CD4-positive, alpha-beta memory T cell (primary cell): ENCODE results near the gene PYROXD2. TPM values are rescaled to one million over a fixed set of nuclear protein-coding genes. Genes with fewer than 3 reads are reported as not detected.

ENCODE experiments used
- CTCF ChIA-PET: fragments of 350-600 bp; sonication (Branson Sonifier 250); formaldehyde crosslinking; loops from one replicate; lab custom pipeline; 2021; ENCODE audit warnings: inconsistent platforms; ENCODE audit not compliant: partially characterized antibody; lab: Charles Lee
- POLR2A ChIA-PET: fragments of 350-600 bp; sonication (Branson Sonifier 250); formaldehyde crosslinking; loops from one replicate; lab custom pipeline; 2021; ENCODE audit not compliant: partially characterized antibody; lab: Charles Lee
- DNase-seq, 5 donors: peaks; one replicate each; pipeline versions ENCODE4 v3.0.0 to v3.0.0-alpha.2; 2020 to 2022; ENCODE audit warnings: mixed read lengths in 1 of 5
- H3K27ac ChIP-seq: one replicate; pipeline ENCODE4 v1.7.0; 2013; ENCODE audit warnings: low read depth, low read length
- H3K27me3 ChIP-seq: 2 replicates; pipeline ENCODE4 v1.7.0; 2013; ENCODE audit warnings: mild to moderate bottlenecking, low read length, moderate library complexity; ENCODE audit not compliant: insufficient read depth
- H3K36me3 ChIP-seq: 2 replicates; pipeline ENCODE4 v1.7.0; 2013; ENCODE audit warnings: mild to moderate bottlenecking, low read length, moderate library complexity; ENCODE audit not compliant: insufficient read depth
- H3K4me1 ChIP-seq: 2 replicates; pipeline ENCODE4 v1.7.0; 2013; ENCODE audit warnings: mild to moderate bottlenecking, low read length, moderate library complexity; ENCODE audit not compliant: insufficient read depth
- H3K4me3 ChIP-seq, 2 donors: one replicate each; pipeline ENCODE4 v1.7.0; 2013; ENCODE audit warnings: low read length in 2 of 2, mild to moderate bottlenecking in 1 of 2
- H3K9me3 ChIP-seq, 2 donors: one replicate each; pipeline ENCODE4 v1.7.0; 2013; ENCODE audit warnings: low read length in 2 of 2, control low read depth in 1 of 2; ENCODE audit not compliant: control insufficient read depth in 1 of 2
- H3K27ac Mint-ChIP-seq, 7 donors: one replicate each; pipeline ENCODE4 v1.8.0; 2020 to 2021; ENCODE audit warnings: mixed read lengths in 7 of 7, mild to moderate bottlenecking in 6 of 7, inconsistent platforms in 3 of 7, moderate library complexity in 3 of 7
- H3K27me3 Mint-ChIP-seq, 2 donors: one replicate each; pipeline ENCODE4 v1.8.0; 2020 to 2021; ENCODE audit warnings: mixed read lengths in 2 of 2
- H3K36me3 Mint-ChIP-seq, 2 donors: one replicate each; pipeline ENCODE4 v1.8.0; 2020 to 2021; ENCODE audit warnings: mixed read lengths in 2 of 2, inconsistent platforms in 1 of 2, mild to moderate bottlenecking in 1 of 2
- H3K4me1 Mint-ChIP-seq, 4 donors: one replicate each; pipeline ENCODE4 v1.8.0; 2020 to 2021; ENCODE audit warnings: mixed read lengths in 4 of 4, mild to moderate bottlenecking in 1 of 4
- H3K4me3 Mint-ChIP-seq, 8 donors: one replicate each; pipeline ENCODE4 v1.8.0; 2020 to 2021; ENCODE audit warnings: mixed read lengths in 8 of 8, mild to moderate bottlenecking in 7 of 8, moderate library complexity in 6 of 8, inconsistent platforms in 3 of 8
- H3K9me3 Mint-ChIP-seq, 8 donors: one replicate each; pipeline ENCODE4 v1.8.0; 2020 to 2021; ENCODE audit warnings: mixed read lengths in 8 of 8, mild to moderate bottlenecking in 5 of 8, inconsistent platforms in 3 of 8, moderate library complexity in 1 of 8
- intact Hi-C: fragments of 100-400 bp; cut with micrococcal nuclease; formaldehyde crosslinking; loops from one replicate; pipeline ENCODE4 v1.15.1; 2023
- polyA plus RNA-seq, 2 donors: library from polyadenylated mRNA; unstranded; fragments of 300-500 nt; fragmentation: Illumina TruSeq; gene quantifications; one replicate each; pipeline ENCODE4 v1.2.3, GENCODE V29; 2021
- total RNA-seq, 2 experiments: library from RNA; stranded (reverse); gene quantifications; one replicate each; pipeline ENCODE4 v1.2.3, GENCODE V29; 2021

PYROXD2 gene
- total and polyA plus RNA-seq, 4 experiments from 2014 or later, result 0.98 to 36.6 (median 19.5) TPM

GRCh38 chr10:98382691-98383101 is 32.3 kb downstream of the PYROXD2 start:
- H3K36me3 ChIP-seq, result no peaks in the 10 kb centered on the region
- no peak overlapping the region for H3K27ac ChIP-seq
- Mint-ChIP-seq H3K27ac (no peak overlapping the region), H3K36me3 (peaks cover 23 to 28% of the 10 kb centered on the region in 2 donors), H3K9me3 (no peaks in the 10 kb centered on the region), H3K4me1 (peaks cover 0 to 3% (median 0%) of the 10 kb centered on the region in 4 donors), H3K27me3 (no peaks in the 10 kb centered on the region), H3K4me3 (no peak overlapping the region)
- H3K4me3 ChIP-seq, result no peak overlapping the region
- intact Hi-C loops, result no loop called here
- no peak for DNase-seq
- CTCF ChIA-PET, result no interaction called here
- no peaks in the 10 kb centered on the region for H3K9me3 ChIP-seq
- no peaks in the 10 kb centered on the region for H3K4me1 ChIP-seq
- POLR2A ChIA-PET, result no interaction called here
- no peaks in the 10 kb centered on the region for H3K27me3 ChIP-seq

- ChIA-PET POLR2A (no interaction called here), CTCF (no interaction called here)
- H3K27ac ChIP-seq, result no peak overlapping the region
- no peaks in the 10 kb centered on the region for H3K9me3 ChIP-seq
- Mint-ChIP-seq H3K4me3 (no peak overlapping the region), H3K9me3 (peaks cover 0 to 4% (median 0%) of the 10 kb centered on the region in 8 donors), H3K27ac (peak overlapping the region in 1 of 7 donors; percentile 0), H3K36me3 (peaks cover 15 to 21% of the 10 kb centered on the region in 2 donors), H3K27me3 (peaks cover 0 to 1% of the 10 kb centered on the region in 2 donors), H3K4me1 (no peaks in the 10 kb centered on the region)
- intact Hi-C loops, result no loop called here
- H3K27me3 ChIP-seq, result no peaks in the 10 kb centered on the region
- H3K4me3 ChIP-seq, result no peak overlapping the region
- H3K36me3 ChIP-seq, result no peaks in the 10 kb centered on the region
- H3K4me1 ChIP-seq, result no peaks in the 10 kb centered on the region
- DNase-seq, result no peak
These were observed 34.3 kb downstream of the PYROXD2 start for GRCh38 chr10:98380493-98381339.

- Mint-ChIP-seq H3K27ac (no peak overlapping the region), H3K4me3 (no peak overlapping the region), H3K4me1 (no peaks in the 10 kb centered on the region), H3K27me3 (peaks cover 2 to 4% of the 10 kb centered on the region in 2 donors), H3K36me3 (peaks cover 10 to 19% of the 10 kb centered on the region in 2 donors), H3K9me3 (peaks cover 0 to 5% (median 0%) of the 10 kb centered on the region in 8 donors)
- Histone ChIP-seq H3K4me1 (no peaks in the 10 kb centered on the region), H3K27me3 (no peaks in the 10 kb centered on the region), H3K4me3 (no peak overlapping the region), H3K36me3 (no peaks in the 10 kb centered on the region), H3K9me3 (no peaks in the 10 kb centered on the region), H3K27ac (no peak overlapping the region)
- no peak for DNase-seq
- POLR2A ChIA-PET, result no interaction called here
- intact Hi-C loops, result no loop called here
- CTCF ChIA-PET, result no interaction called here
These were observed 36.3 kb downstream of the PYROXD2 start for GRCh38 chr10:98378722-98379121.

GRCh38 chr10:98377536-98377935 is 37.4 kb downstream of the PYROXD2 start:
- CTCF ChIA-PET, result no interaction called here
- Mint-ChIP-seq H3K36me3 (peaks cover 7 to 11% of the 10 kb centered on the region in 2 donors), H3K4me1 (no peaks in the 10 kb centered on the region), H3K27ac (no peak overlapping the region), H3K4me3 (no peak overlapping the region), H3K9me3 (peaks cover 0 to 5% (median 0%) of the 10 kb centered on the region in 8 donors), H3K27me3 (peaks cover 2 to 4% of the 10 kb centered on the region in 2 donors)
- Histone ChIP-seq H3K27ac (no peak overlapping the region), H3K36me3 (no peaks in the 10 kb centered on the region), H3K27me3 (no peaks in the 10 kb centered on the region), H3K4me1 (no peaks in the 10 kb centered on the region), H3K4me3 (no peak overlapping the region), H3K9me3 (no peaks in the 10 kb centered on the region)
- DNase-seq, result no peak
- POLR2A ChIA-PET, result no interaction called here
- intact Hi-C loops, result no loop called here

GRCh38 chr10:98377001-98377400 is 38.0 kb downstream of the PYROXD2 start:
- H3K27ac Mint-ChIP-seq, result no peak overlapping the region
- CTCF ChIA-PET, result no interaction called here

GRCh38 chr10:98376485-98376884 is 38.5 kb downstream of the PYROXD2 start:
- Mint-ChIP-seq H3K9me3 (peaks cover 0 to 5% (median 0%) of the 10 kb centered on the region in 8 donors), H3K4me3 (peak overlapping the region in 1 of 8 donors; percentile 22), H3K4me1 (no peaks in the 10 kb centered on the region), H3K27me3 (peaks cover 4 to 5% of the 10 kb centered on the region in 2 donors), H3K27ac (no peak overlapping the region), H3K36me3 (peaks cover 0 to 4% of the 10 kb centered on the region in 2 donors)
- Histone ChIP-seq H3K4me3 (no peak overlapping the region), H3K27ac (no peak overlapping the region), H3K9me3 (no peaks in the 10 kb centered on the region), H3K36me3 (no peaks in the 10 kb centered on the region), H3K27me3 (no peaks in the 10 kb centered on the region), H3K4me1 (no peaks in the 10 kb centered on the region)
- intact Hi-C loops, result no loop called here
- ChIA-PET POLR2A (no interaction called here), CTCF (no interaction called here)
- DNase-seq, result no peak

More at GRCh38 chr10:98377001-98377400, 38.0 kb downstream of the PYROXD2 start:
- H3K36me3 ChIP-seq, result no peaks in the 10 kb centered on the region
- H3K36me3 Mint-ChIP-seq, result peaks cover 1 to 5% of the 10 kb centered on the region in 2 donors
- POLR2A ChIA-PET, result no interaction called here
- no peak overlapping the region for H3K4me3 ChIP-seq
- DNase-seq, result no peak
- H3K4me3 Mint-ChIP-seq, result no peak overlapping the region
- no peaks in the 10 kb centered on the region for H3K27me3 ChIP-seq
- H3K9me3 Mint-ChIP-seq, result peaks cover 0 to 5% (median 0%) of the 10 kb centered on the region in 8 donors
- intact Hi-C loops, result no loop called here
- no peaks in the 10 kb centered on the region for H3K9me3 ChIP-seq
- H3K4me1 ChIP-seq, result no peaks in the 10 kb centered on the region
- H3K27ac ChIP-seq, result no peak overlapping the region
- H3K4me1 Mint-ChIP-seq, result no peaks in the 10 kb centered on the region
- H3K27me3 Mint-ChIP-seq, result peaks cover 3 to 4% of the 10 kb centered on the region in 2 donors

- Mint-ChIP-seq H3K4me3 (no peak overlapping the region), H3K27ac (no peak overlapping the region), H3K27me3 (peaks cover 7% of the 10 kb centered on the region in 2 donors), H3K4me1 (no peaks in the 10 kb centered on the region), H3K9me3 (peaks cover 0 to 5% (median 0%) of the 10 kb centered on the region in 8 donors), H3K36me3 (peaks cover 0 to 4% of the 10 kb centered on the region in 2 donors)
- Histone ChIP-seq H3K27ac (no peak overlapping the region), H3K27me3 (no peaks in the 10 kb centered on the region), H3K4me1 (no peaks in the 10 kb centered on the region), H3K4me3 (no peak overlapping the region), H3K36me3 (no peaks in the 10 kb centered on the region), H3K9me3 (no peaks in the 10 kb centered on the region)
- DNase-seq, result no peak
- intact Hi-C loops, result no loop called here
- POLR2A ChIA-PET, result no interaction called here
- CTCF ChIA-PET, result no interaction called here
These were observed 40.6 kb downstream of the PYROXD2 start for GRCh38 chr10:98374217-98374985.
